ENCODE data around the gene SNRNP48. TPM values are rescaled to one million over a fixed set of nuclear protein-coding genes. Genes with fewer than 3 reads are reported as not detected.

Gene SNRNP48, protein sequence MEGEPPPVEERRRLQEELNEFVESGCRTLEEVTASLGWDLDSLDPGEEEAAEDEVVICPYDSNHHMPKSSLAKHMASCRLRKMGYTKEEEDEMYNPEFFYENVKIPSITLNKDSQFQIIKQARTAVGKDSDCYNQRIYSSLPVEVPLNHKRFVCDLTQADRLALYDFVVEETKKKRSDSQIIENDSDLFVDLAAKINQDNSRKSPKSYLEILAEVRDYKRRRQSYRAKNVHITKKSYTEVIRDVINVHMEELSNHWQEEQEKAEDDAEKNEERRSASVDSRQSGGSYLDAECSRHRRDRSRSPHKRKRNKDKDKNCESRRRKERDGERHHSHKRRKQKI
- total RNA-seq = 3.2 and 4.1 TPM in 2 replicates

DNA sequence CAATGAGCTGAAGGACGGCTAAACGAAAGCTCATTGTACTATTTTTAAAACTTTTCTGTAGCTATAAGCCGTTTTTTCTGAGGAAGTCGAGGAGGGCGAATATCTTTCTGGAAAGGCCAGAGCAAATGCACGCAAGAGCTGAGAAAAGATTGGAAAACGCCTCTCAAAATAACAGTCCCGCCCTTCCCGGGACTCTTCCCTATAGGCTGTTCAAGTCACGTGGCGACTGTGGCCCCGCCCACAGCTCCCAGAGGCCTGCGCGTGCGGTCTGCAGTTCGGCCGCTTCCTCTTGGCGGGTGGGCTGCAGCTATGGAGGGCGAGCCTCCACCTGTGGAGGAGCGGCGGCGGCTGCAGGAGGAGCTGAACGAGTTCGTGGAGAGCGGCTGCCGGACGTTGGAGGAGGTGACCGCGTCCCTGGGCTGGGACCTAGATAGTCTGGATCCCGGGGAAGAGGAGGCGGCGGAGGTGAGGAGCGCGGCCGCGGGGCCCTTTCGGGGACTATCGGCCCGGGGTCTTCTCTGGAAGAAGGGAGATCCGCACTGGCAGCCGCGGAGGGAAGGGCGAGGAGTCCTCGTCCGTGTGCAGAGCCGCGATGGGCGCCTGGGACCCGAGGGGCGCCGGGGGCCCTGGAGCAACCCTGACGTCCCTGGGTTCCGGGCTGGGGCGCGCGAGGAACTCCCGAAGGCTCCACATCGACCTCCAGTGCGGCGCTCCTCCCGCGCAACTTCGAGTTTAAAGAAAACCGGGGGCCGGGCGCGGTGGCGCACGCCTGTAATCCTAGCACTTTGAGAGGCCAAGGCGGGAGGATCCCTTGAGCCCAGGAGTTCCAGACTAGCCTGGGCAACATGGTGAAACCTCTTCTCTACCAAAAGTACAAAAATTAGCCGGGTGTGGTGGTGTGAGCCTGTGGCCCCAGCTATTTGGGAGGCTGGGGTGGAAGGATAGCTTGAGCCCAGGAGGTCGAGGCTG is at the start of gene SNRNP48:
Gene SNRNP48, plus strand, starts transcription at position 250 of the 969 bp plus-strand sequence. Its CDS starts 60 bp downstream, at position 310.

DNA sequence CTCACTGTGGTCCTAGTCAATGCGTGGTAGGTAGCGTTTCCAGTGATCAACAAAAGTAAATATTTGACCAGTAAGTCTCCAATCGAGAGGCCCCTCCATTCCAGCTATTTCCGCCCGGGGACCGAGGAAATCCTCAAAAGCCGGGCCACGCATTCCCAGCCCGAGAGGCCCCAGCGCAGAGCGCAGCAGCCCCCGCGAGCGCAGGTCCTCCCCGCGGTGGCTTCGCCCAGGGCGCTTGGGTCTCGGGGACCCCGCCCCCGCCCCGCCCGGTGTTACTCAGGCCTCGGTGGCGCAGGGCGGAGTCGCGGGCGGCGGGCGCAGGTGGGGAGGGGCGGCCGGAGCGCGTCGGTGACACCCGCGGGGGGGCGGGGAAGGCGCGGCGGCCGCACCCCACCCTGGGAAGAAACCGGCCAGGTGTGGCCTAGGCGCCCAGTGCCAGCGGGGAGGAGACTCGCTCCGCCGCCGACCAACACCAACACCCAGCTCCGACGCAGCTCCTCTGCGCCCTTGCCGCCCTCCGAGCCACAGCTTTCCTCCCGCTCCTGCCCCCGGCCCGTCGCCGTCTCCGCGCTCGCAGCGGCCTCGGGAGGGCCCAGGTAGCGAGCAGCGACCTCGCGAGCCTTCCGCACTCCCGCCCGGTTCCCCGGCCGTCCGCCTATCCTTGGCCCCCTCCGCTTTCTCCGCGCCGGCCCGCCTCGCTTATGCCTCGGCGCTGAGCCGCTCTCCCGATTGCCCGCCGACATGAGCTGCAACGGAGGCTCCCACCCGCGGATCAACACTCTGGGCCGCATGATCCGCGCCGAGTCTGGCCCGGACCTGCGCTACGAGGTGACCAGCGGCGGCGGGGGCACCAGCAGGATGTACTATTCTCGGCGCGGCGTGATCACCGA is 48.6 kb upstream of the SNRNP48 start, which contains the start of gene DSP:
Gene DSP, plus strand, starts transcription at position 497 of the 890 bp plus-strand sequence. Its CDS starts 245 bp downstream, at position 742.

Other genes starting within 250 kb of the SNRNP48 start
- not detected in 2 replicates for gene CAGE1, start 200.5 kb upstream of the SNRNP48 start, total RNA-seq
- 9.2 and 19.0 TPM in 2 replicates for gene RIOK1, start 200.4 kb upstream of the SNRNP48 start, total RNA-seq
- 0.35 TPM in 1 of 2 replicates, not detected in the other for gene DSP, start 48.5 kb upstream of the SNRNP48 start, total RNA-seq
- gene BMP6, start 135.9 kb downstream of the SNRNP48 start, total RNA-seq = under 0.01 and 1.1 TPM in 2 replicates